HG03060 (cell line): ENCODE data around the gene PTGIR.
"Not testable (repeated sequence)": the region's sequence is repeated elsewhere in the genome, so short reads cannot be mapped to it uniquely, and the experiment has no call there.

Experiments
- ATAC-seq: cut with Tn5 transposase; IDR thresholded peaks from one replicate; pipeline ENCODE4 v1.9.1; 2021; ENCODE audit warnings: low read depth, moderate number of reproducible peaks; ENCODE audit not compliant: unreplicated experiment

Gene PTGIR

DNA sequence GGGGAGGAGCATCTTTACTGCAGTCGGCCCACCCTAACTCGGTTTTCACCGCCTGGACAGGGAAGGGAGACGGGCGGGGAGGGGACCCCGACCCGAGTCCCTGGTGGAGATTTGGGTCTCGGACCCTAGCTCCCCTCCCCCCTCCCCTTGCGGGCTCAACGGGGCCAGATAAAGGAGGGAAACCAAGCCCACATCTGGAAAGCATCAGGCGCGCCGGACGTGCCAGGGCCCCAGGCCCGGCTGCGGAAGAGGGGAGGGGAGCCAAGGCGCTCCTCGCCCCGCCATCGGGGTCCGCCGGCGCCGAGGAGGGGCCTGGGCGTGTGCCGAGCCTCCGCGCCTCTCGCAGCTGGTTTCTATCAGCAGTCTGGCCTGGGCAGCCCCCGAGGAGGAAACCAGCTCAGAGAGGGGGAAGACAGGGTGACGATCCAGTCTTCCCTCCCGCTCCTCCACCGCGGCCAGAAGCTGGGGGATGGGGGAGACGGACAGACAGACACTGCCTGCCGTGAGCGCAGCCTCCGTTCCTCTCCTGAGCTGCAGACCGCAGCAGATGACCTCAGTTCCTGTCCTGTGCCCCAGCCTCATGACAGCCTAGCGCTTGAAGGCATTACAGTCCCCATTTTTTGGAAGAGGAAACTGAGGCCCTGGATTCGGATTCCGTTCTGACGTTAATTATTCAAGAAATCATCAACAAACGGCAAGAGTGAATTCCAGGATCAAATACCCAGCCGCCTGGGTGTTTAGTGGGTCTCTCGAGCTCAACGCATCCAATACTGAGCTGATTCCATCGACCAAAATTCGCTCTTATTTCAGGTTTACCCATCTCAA, 14.7 kb upstream of the PTGIR start:
- ATAC-seq, result no peak

DNA sequence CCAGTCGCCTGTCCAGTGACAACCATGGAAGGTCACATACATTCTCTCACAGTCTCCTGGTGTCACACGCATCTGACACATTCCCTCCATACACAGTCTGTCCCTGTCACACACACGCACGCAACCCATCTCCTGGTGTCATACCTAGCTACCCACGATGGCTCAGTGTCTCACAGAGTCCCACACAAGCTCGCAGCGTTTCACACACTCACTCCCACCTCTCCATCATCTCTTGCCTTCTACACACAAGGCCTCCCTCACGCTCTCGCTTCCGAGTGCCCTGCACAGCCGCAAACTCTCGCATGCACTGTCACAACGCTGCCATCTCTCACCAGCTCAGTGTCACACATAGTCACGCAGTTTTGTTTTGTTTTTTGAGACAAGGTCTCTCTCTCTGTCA, 12.3 kb upstream of the PTGIR start:
- ATAC-seq, result no peak

DNA sequence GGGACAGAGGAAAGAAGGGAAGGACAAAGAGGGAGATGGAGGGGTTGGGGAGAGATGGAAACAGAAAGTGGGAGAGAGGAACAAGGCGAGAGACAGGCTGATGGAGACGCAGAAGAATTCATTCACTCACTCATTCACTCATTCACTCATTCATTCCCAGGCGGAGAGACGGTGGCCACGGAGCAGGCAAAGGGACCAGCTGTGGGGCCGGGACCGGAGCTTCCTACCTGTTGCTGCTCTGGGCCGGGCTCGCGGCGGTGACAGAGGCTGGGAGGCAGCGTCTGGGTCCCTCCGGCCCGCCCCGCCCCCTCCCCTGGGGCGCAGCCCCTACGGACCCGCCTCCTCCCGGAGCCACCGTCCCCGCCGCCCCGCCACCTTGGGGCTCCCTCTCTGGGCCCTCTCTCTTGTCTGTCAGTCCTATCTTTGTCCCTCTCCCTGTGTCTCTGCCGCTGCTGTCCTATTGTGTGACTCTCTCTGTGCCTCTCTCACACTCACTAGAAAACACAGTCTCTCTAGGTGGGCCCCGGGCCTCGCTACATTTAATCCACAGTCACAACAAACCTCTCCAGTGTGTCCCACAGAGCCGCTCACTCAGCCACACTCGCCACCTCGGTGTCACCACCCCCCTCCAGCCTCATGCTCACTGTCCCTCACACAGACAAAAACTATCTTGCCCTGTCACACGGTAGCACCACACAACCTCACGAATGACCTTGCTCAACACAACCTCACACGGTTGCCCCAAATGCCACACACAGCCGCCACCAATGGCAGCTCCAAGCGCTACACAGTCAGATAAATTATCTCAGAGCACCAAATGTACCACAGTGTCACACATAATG, 11.3 kb upstream of the PTGIR start, which contains the start of gene GNG8:
TSS of gene GNG8 (minus strand) at position 283 of the 842 bp plus-strand sequence. CDS start 1,520 bp downstream, outside the sequence.
- no peak for ATAC-seq

DNA sequence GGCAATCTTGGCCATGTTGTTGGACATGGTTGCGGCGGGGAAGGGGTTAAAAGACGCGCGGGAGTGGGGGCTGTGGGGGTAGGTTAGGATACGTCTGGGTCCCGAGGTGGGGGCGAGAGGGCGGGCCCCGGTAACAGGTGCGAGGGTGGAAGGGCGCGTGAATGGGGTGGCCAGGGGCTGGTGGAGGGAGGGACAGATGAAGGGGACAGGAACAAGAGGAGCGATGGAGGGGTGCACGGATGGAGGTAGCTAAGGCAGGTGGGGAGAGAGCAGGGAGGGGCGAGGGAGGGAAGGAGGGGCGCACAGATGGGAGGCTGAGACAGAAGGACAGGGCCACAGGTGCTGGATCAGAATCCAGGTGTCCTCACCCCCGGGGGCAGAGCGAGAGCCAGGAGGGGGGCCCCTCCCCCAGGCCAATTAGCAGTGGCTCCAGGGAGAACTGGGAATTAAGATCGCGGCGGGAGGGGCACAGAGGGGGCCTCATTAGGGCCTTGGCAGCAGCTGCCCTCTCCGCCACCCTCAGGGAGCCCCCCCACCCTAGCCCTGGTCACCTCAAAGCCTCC, 9.8 kb upstream of the PTGIR start:
- no peak for ATAC-seq

DNA sequence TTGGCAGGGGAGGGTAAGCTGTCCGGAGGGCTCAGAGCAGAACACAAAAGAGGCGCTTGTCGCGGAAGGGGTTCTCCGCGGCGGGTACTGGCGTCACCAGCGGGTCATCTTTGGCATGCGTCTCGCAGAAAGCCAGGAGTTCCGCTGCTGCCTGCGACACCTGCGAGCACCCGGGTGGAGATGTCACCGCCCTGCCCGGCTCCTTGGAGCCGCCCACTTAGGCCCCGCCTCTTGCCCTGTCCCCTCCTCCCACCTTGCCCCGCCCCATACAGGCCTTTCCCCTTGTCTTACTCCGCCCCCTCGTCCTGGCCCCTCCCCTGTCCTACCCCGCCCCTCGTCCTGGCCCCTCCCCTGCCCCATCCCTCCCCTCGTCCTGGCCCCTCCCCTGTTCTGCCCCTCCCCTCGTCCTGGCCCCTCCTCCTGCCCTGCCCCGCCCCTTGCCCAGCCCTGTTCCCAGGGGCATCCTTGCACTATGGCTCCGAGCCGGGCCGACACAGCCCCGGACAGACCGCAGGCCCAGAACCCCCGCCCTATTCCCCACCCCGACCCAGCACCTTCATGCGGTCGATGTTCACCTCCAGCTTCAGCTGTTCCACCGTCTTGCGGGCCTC, 9.3 kb upstream of the PTGIR start:
- ATAC-seq, result no peak

DNA sequence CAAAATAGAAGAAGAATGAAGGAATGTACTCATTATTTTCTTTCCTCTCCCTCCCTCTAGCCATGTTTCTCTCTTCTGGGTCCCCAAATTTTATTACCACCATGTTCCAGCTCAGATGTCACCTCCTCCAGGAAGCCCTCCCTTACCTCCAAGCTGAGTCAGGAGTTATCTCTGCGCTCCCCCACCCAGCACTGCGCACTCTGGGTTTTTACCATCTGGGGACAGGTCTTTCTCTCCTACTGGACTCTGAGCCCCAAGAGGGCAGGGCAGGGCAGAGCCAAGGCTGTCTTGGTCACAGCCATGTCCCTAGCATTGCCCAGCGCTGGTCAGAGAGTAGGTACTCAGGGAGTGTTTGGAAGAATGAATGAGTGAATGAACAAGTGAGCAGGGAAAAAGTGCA, 8.2 kb upstream of the PTGIR start:
- ATAC-seq, result no peak

DNA sequence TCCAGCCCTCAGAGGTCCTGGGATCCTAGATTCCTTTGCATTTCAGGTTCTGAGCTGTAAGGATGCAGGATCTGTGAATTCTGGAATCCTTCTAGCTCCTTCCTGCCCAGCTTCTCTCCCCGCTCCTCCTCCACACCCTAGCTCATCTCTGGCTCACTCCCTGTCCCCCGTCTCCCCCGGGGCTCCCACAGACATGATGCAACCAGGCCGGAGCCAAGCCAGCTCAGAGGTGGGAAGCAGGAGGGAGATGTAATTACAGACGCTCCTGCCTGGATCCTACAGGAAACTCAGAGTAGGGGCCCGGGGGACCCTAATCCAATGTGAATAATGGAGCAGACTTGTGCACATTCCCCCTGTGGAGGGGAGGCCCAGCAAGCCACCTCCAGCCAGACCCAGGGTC, 6.6 kb upstream of the PTGIR start:
- no peak for ATAC-seq

DNA sequence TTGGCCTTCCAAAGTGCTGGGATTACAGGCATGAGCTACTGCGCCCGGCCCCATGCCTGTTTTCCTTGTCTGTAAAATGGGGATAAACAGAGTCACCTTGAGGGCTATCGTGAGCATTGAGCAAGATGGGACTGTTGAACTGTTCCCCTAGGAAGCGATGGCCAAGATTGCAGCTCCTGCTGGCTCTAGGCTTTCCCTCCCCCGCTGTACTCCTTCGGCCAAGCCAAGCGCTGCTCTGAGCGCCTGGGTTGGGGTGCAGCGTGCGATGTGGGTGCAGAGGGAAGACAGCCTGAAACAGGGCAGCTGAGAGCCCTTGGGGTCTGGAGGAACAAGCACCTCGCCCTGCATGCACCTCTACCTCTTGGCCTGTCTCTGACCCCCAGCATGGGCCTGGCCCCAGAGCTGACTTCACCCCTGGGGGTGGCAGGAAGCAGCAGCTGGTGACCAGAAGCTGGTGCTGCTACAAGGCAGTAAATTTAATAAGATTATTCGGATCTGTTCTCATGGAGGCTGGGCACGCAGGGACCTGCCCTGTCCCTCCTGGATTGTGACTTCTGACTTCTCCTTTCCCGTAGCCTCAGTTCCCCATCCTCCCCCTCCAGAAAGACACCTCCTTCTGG, 5.8 kb upstream of the PTGIR start:
- ATAC-seq, result no peak

DNA sequence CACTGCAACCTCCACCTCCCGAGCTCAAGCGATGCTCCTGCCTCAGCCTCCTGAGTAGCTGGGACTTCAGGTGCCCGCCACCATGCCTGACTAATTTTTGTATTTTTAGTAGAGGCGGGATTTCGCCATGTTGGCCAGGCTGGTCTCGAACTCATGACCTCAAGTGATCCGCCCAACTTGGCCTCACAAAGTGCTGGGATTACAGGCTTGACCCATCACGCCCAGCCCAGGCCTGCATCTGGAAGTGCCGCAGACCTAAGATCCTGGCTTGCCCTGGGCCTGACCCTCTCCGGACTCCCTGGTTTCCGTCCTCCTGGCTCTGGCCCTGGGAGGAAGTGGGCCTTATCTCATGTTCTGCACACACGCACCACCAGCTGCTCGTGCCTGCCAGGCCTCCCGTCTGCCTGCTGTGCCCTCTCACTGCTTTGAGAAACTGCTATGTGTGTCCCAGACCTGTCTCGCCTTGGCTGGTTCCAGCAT, 4.7 kb upstream of the PTGIR start:
- ATAC-seq, result no peak

DNA sequence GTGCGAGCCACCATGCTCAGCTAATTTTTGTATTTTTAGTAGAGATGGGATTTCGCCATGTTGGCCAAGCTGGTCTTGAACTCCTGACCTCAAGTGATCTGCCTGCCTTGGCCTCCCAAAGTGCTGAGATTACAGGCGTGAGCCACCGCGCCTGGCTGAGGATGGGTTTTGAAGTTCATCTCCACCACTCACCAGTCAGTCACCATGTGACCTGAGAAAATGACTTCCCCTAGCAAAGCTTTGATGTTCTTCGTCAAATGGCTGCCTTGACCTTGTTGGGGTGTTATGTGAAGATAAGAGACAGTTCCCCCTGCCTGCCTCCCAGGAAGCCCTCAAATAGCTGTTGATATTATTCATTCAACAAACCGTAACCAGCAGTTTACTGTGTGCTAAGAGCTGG, 4.1 kb upstream of the PTGIR start:
- ATAC-seq, result not testable (repeated sequence)

DNA sequence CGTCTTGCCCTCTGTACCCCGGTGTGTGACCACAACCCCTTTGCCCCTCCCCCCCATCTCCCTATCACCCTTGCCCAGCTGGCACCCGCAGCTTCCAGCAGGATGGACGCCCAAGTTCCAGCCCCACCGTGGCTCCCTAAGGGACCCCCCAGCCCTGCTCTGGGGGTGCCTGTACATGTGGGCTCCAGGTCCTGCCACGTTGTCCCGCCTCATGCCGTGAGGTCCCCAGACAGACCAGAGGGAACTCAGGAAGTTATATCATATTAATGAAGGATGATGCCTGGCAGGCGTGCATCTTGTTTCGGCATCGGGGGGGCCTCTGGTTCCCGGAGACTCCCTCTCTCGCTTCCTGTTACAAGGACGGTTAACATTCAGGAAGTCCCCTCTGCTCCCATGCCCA, 1.6 kb upstream of the PTGIR start:
- ATAC-seq, result no peak

DNA sequence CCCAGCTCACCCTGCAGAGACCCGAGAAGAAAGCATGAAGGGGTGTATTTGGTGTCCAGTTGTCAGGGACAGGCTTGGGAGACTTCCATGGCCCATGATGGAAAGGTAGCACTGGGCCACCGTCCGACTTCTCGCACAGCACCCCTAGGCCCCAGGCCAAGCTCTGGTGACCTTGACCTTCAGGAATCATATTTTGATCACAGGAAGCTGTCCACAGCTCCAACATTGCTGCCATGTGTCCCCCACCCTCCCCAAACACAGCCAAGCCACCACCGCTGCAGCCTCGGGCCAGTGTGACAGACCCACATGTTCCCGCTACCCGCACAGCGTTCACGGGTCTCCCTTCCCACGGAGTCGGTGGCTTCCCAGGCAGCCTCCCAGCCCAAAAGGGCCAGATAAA, 842 bp upstream of the PTGIR start:
- ATAC-seq, result no peak

DNA sequence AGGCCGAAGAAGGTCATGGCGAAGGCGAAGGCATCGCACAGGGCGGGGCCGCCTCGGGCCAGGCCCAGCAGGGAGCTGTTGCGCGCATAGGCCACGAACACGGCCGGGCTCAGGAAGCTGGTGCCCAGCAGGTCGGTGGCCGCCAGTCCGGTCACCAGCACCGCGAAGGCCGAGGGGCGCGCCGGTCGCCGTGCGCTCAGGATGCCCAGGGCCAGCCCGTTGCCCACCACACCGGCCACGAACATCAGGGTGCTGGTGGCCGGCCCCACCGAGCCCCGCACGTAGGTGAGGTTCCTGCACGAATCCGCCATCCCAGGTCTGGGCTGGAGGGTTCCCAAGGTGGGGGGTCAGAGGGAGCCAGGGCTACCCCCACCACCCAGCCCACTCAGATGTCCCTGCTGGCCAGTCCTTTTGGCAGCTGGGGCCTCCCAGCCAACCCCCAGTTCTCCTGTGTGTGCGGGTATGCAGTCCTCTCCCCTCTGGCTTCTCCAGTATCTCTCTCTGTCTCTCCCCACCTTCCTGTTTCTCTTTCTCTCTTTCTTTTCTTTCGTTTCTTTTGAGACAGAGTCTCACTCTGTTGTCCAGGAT, 880 bp downstream of the PTGIR start:
- no peak for ATAC-seq

DNA sequence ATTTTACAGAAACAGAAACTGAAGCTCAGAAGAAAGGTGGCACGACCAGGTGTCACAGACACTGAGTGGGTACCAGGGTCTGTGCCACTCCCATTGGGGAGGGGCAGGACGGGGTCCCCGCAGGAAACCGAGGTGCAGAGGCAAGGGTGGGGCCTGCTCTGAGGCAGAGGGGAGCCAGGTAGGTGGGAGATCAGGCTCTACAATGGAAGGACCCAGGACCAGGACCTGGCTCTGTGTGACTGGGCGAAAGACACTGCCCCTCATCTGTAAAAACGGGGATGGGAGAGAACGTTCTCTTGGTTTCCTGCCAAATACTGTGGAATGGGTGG, 2.8 kb downstream of the PTGIR start:
- no peak for ATAC-seq

DNA sequence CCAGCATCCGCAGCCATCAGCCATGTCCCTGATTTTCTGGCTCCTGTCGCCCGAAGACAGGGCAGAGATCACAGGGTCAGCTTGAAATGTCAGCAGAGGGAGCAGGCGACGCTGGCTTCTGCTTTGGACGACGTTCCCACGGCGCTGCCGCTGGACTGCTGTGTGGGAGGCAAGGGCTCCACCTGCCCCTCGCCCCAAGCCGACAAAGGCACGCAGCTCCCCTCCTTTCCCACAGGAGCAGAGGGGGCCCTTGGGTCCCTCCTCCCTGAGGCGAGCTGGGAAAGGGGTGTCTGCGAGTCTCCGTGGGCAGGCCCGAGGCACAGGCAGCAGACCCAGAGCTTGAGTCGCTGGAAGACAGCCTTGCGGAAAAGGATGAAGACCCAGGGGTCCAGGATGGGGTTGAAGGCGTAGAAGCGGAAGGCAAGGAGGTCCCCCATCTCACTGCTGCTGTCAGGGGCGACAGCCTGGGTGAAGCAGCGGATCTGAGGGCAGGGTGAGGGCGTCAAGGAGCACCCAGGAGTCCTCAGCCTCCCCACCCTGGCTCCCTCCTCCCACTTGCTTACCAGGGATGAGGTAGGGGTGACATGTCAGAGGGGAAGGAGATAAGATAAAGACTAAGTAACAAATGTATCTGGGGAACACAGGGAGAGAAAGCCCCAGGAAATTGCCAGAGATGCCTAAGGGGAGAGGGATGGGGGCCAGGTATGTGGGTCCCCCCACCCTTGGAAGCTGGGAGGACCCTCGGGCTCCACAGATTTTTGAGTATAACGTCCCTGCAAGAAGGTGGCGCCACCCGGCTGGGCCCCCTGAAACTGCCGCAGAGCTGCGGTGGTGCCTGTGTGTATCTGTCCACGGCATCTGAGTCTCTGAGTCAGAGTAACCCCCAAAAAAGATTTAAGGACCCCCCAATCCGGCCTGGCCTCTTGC, 3.4 kb downstream of the PTGIR start:
- ATAC-seq, result no peak

DNA sequence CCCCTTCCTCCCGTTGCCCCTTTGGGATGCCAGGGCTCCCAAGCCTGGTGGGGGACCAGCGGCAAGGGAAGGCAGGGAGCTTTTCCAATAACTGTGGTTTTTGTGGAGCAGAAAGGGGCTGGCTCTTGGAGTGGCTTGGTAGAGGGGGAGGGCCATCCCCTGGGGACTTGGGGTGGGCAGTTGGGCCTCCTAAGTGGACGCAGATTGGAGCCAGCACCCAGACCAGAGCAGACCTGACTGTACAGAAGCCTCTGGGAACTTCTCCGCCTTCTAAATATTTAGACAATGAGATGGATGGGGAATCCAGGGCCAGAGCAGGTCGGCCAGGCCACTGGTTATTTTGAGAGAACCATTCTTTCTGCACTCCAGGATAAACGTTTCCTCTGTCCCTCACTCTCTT, 4.2 kb downstream of the PTGIR start:
- ATAC-seq, result no peak

DNA sequence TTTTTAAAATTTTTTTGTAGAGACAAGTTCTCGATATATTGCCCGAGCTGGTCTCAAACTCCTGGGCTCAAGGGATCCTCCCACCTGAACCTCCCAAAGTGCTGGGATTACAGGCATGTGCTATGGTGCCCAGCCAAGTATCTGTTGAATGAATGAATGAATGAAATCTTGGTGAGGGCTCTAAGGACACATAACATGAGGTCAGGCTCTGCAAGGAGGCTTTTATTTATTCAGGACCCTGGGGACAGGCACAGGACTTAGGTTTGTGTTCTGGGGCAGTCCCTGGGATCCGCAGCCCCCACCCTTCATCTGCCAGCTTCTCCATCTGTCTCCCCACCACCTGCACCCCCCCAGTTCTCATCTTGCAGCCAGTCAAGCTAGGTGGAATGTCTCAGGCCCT, 4.6 kb downstream of the PTGIR start:
- ATAC-seq, result no peak

DNA sequence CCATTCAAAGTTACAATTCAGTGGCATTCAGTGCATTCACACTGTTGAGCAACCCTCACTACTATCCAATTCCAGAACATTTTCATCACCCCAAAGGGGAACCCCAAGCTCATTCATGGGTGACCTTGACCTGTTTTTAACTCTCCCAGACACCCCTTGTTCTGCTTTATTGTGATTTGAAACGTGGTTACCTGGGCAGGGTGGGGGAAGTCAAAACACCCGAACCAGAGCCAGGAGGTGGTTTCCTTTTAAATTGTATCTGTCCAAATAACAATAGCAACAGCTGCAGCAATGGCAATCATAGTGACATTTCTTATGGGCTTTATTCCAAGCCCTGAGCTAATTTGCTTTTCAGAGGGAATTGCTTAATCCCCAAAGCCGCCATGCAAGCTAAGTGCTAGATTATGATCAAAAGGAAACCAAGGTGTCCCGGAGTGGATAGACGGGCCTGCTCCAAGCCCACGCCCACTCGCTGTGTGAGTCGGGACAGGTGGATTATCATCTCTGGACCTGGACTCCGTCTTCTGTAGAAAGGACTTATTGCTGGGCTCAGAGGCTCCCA, 6.1 kb downstream of the PTGIR start:
- ATAC-seq, result no peak

DNA sequence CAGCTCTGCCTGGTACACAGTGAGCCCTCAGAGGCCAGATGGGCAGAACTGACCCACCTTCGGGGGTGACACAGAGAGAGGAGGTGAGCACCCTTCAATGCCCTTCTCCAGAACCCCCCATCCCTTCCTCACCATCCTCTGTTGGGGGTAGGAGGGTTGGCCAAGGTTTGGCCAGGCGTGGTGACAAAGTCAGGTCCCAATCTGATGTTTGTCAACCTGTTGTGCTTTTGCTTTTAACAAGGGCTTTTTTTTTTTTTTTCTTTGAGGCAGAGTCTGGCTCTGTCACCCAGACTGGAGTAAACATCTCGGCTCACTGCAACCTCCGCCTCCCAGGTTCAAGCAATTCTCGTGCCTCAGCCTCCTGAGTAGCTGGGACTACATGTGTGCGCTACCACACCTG, 7.3 kb downstream of the PTGIR start:
- ATAC-seq, result no peak
